PC-3 (cell line): Measurements from ENCODE around the gene KRT15. TPM values are rescaled to one million over a fixed set of nuclear protein-coding genes. Genes with fewer than 3 reads are reported as not detected.
A peak's percentile ranks its signal among the peaks of the same experiment; 100 is the strongest.

Experiments used
- ATAC-seq: fragments of 200-7000 bp; cut with Tn5 transposase; 2 replicates; pipeline ENCODE4 v1.9.1; 2020; ENCODE audit warnings: mild to moderate bottlenecking, moderate library complexity
- BruUV-seq: library from RNA; stranded (reverse); fragments of 400-500 nt; replicated peaks from 2 replicates; lab custom pipeline; 2021; lab: Mats Ljungman, UMichigan
- CTCF ChIA-PET: fragments of 300-600 bp; sonication (Branson Sonifier 250); formaldehyde crosslinking; loops from one replicate; lab custom pipeline; 2022; ENCODE audit warnings: antibody characterized with exemption; lab: Charles Lee
- POLR2A ChIA-PET: fragments of 300-600 bp; sonication (Branson Sonifier 250); formaldehyde crosslinking; loops from one replicate; lab custom pipeline; 2022; ENCODE audit warnings: antibody characterized with exemption; ENCODE audit not compliant: unreplicated experiment; lab: Charles Lee
- DNase-seq: peaks from one replicate; pipeline ENCODE4 v3.0.0-alpha.2; 2015
- H2AFZ ChIP-seq: fragments of 300-600 bp; sonication (generic); 2 replicates; pipeline ENCODE4 v1.6.0; 2016; ENCODE audit warnings: antibody characterized with exemption, low read length
- H3F3A ChIP-seq: fragments of 300-600 bp; sonication (generic); one replicate; pipeline ENCODE4 v1.6.0; 2017; ENCODE audit warnings: antibody characterized with exemption, low read length, control low read depth, mild to moderate bottlenecking; ENCODE audit not compliant: unreplicated experiment
- H3K27ac ChIP-seq: fragments of 300-600 bp; sonication (generic); 2 replicates; pipeline ENCODE4 v1.5.1; 2016; ENCODE audit warnings: mild to moderate bottlenecking, low read length
- H3K27me3 ChIP-seq: fragments of 300-600 bp; sonication (generic); 2 replicates; pipeline ENCODE4 v1.6.1; 2016; ENCODE audit warnings: low read length, mixed read lengths
- H3K36me3 ChIP-seq: fragments of 300-600 bp; sonication (generic); 2 replicates; pipeline ENCODE4 v1.6.1; 2016; ENCODE audit warnings: low read depth, mixed run types, low read length, mixed read lengths
- H3K4me1 ChIP-seq: fragments of 300-600 bp; sonication (generic); 2 replicates; pipeline ENCODE4 v1.5.1; 2016; ENCODE audit warnings: low read length; ENCODE audit not compliant: insufficient read depth
- H3K4me2 ChIP-seq: fragments of 300-600 bp; sonication (generic); 2 replicates; pipeline ENCODE4 v1.6.0; 2016; ENCODE audit warnings: low read length
- H3K4me3 ChIP-seq: fragments of 300-600 bp; sonication (generic); 2 replicates; pipeline ENCODE4 v1.5.1; 2016; ENCODE audit warnings: mild to moderate bottlenecking, low read length, mixed read lengths
- H3K79me2 ChIP-seq: fragments of 300-600 bp; sonication (generic); 2 replicates; pipeline ENCODE4 v1.6.1; 2017; ENCODE audit warnings: low read length, mixed read lengths
- H3K9ac ChIP-seq: fragments of 300-600 bp; sonication (generic); 2 replicates; pipeline ENCODE4 v1.6.0; 2016; ENCODE audit warnings: mild to moderate bottlenecking, low read length
- H3K9me2 ChIP-seq: fragments of 300-600 bp; sonication (generic); replicated peaks from 2 replicates; pipeline ENCODE4 v1.6.1; 2016; ENCODE audit warnings: mixed run types, low read length, mixed read lengths
- H3K9me3 ChIP-seq: fragments of 300-600 bp; sonication (generic); 2 replicates; pipeline ENCODE4 v1.6.1; 2016; ENCODE audit warnings: low read length, mixed read lengths
- H4K20me1 ChIP-seq: fragments of 300-600 bp; sonication (generic); 2 replicates; pipeline ENCODE4 v1.6.1; 2016; ENCODE audit warnings: low read length, mixed read lengths
- EZH2 ChIP-seq: fragments of 300-600 bp; sonication (generic); IDR thresholded peaks from one replicate; pipeline ENCODE4 v1.6.1; 2017; ENCODE audit warnings: antibody characterized with exemption, mild to moderate bottlenecking, low read length; ENCODE audit not compliant: unreplicated experiment
- EZH2phosphoT487 ChIP-seq: fragments of 300-600 bp; sonication (generic); IDR thresholded peaks from 2 replicates; pipeline ENCODE4 v1.6.1; 2018; ENCODE audit warnings: mild to moderate bottlenecking, antibody characterized with exemption, low read length, borderline replicate concordance
- intact Hi-C: fragments of 100-400 bp; cut with micrococcal nuclease; formaldehyde crosslinking; loops from 2 replicates; pipeline ENCODE4 v1.9.0; 2023
- total RNA-seq: library from RNA; depleted of rRNA; stranded (reverse); fragments of >200 nt; gene quantifications from 2 replicates; pipeline ENCODE4 v1.2.3, GENCODE V29; 2014
- TF ChIP-seq, protein P1 (sequence below): fragments of 300-600 bp; sonication (generic); conservative IDR thresholded peaks from 2 replicates; pipeline ENCODE4 v1.5.1; 2017; ENCODE audit warnings: antibody characterized with exemption, low read depth, mild to moderate bottlenecking, low read length

KRT15 gene
- total RNA-seq, 1 experiment from 2014 or later, result 121 TPM

DNA sequence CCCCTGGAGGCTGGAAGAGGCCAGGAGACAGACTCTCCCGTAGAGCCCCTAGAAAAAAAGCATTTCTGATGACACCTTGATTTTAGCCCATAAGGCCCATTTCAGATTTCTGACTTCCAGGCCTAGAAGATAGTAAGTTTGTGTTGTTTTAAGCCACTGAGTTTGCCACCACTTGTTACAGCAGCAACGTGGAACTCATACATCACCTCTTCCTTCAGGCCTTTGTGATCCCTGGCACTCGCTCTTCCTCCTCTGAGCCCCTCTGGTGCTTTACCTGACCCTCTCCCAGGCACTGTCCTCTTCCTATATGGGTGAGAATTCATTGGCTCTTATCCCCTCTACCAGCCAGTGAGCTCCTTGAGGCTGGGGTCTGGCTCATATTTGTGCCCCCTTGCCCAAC lies 28.1 kb upstream of the KRT15 start:
- H3K4me2 ChIP-seq, result peak overlapping the region; percentile 66
- H2AFZ ChIP-seq, result no peak overlapping the region
- BruUV-seq, result no TSS peak
- no peaks in the 10 kb centered on the region for H3K79me2 ChIP-seq
- no peaks in the 10 kb centered on the region for H3K9me2 ChIP-seq
- H3K9me3 ChIP-seq, result no peaks in the 10 kb centered on the region
- no peaks in the 10 kb centered on the region for H3F3A ChIP-seq
- ChIA-PET POLR2A (interaction anchor here (0.6 kb wide), 1 partner anchor 645 kb away, joined by 4 read pairs; no protein-coding TSS in a partner anchor), CTCF (no interaction called here)
- H3K4me1 ChIP-seq, result peaks cover 52% of the 10 kb centered on the region
- peak overlapping the region; percentile 91 for H3K9ac ChIP-seq
- peak overlapping the region; percentile 36; the same call in 1 of the 2 replicates for H3K4me3 ChIP-seq
- no peaks in the 10 kb centered on the region for H3K27me3 ChIP-seq
- peak overlapping the region; percentile 98 for H3K27ac ChIP-seq
- ATAC-seq, result no peak
- no peaks in the 10 kb centered on the region for H4K20me1 ChIP-seq
- TF ChIP-seq, protein P1, sequence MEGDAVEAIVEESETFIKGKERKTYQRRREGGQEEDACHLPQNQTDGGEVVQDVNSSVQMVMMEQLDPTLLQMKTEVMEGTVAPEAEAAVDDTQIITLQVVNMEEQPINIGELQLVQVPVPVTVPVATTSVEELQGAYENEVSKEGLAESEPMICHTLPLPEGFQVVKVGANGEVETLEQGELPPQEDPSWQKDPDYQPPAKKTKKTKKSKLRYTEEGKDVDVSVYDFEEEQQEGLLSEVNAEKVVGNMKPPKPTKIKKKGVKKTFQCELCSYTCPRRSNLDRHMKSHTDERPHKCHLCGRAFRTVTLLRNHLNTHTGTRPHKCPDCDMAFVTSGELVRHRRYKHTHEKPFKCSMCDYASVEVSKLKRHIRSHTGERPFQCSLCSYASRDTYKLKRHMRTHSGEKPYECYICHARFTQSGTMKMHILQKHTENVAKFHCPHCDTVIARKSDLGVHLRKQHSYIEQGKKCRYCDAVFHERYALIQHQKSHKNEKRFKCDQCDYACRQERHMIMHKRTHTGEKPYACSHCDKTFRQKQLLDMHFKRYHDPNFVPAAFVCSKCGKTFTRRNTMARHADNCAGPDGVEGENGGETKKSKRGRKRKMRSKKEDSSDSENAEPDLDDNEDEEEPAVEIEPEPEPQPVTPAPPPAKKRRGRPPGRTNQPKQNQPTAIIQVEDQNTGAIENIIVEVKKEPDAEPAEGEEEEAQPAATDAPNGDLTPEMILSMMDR, result no peak
- no peak for TF ChIP-seq EZH2
- no peak for TF ChIP-seq EZH2phosphoT487
- no peak for DNase-seq
- intact Hi-C loops, result loop anchor here (5.0 to 10.0 kb wide), 2 partner anchors 225 to 742 kb away; no protein-coding TSS in a partner anchor
- H3K36me3 ChIP-seq, result no peaks in the 10 kb centered on the region

DNA sequence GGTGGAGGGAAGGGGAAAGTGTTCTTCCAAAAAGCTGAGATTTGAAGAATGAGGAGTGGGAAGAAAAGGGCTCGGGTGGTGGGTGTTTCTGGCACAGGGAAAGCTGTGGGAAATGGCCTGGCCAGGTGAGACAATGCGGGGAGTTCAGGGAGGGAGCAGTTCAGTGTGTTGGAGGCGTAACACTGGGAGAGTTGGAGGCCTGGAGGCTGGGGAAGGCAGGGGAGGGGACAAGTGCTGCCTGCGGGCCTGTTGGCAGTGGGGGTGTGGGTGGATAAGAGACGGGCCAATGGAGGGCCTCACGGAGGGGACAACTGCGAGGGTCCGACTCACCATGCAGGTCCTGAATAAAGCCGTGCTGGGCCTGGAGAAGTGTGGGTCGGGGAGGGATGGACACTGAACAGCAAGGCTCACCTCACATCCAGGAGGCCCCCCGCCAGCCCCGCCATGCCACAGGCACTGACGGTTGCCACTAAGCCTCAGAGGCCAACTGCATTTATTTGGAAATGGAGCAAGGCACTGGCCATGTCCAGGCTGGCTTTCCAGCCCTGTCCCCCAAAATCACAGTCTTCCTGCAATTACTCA lies 27.2 kb upstream of the KRT15 start:
- no peaks in the 10 kb centered on the region for H4K20me1 ChIP-seq
- intact Hi-C loops, result loop anchor here (5.0 to 10.0 kb wide), 2 partner anchors 224 to 741 kb away; no protein-coding TSS in a partner anchor
- no peak overlapping the region for H3K4me3 ChIP-seq
- DNase-seq (no peak), ATAC-seq (no peak)
- no peaks in the 10 kb centered on the region for H3K9me3 ChIP-seq
- no peak overlapping the region for H3K27ac ChIP-seq
- no peak overlapping the region for H3K9ac ChIP-seq
- H3K4me2 ChIP-seq, result no peak overlapping the region
- CTCF ChIA-PET, result no interaction called here
- no peaks in the 10 kb centered on the region for H3K36me3 ChIP-seq
- no peaks in the 10 kb centered on the region for H3K9me2 ChIP-seq
- H3F3A ChIP-seq, result no peaks in the 10 kb centered on the region
- POLR2A ChIA-PET, result no interaction called here
- H2AFZ ChIP-seq, result no peak overlapping the region
- BruUV-seq, result no TSS peak
- H3K79me2 ChIP-seq, result no peaks in the 10 kb centered on the region
- no peaks in the 10 kb centered on the region for H3K27me3 ChIP-seq
- peaks cover 61% of the 10 kb centered on the region for H3K4me1 ChIP-seq
- TF ChIP-seq EZH2 (no peak), EZH2phosphoT487 (no peak)
- TF ChIP-seq, protein P1, result no peak

DNA sequence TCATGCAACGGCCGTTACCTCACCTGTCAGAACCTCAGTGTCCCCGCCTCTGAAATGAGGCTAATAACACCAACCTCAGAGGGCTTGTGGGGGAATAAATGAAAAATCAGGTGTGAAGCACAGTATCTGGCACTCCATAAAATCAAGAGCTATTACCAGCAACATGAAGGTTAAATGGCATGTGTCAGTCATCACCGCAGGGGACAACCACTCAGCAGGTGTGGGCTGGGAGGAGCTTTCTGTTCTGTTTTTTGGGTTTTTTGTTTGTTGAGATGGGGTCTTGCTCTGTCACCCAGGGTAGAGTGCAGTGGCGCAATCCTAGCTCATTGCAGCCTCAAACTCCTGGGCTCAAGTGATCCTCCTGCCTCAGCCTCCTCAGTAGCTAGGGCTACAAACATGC lies 26.2 kb upstream of the KRT15 start:
- Histone ChIP-seq H3K4me2 (no peak overlapping the region), H2AFZ (no peak overlapping the region), H3K9me2 (no peaks in the 10 kb centered on the region), H3K9ac (no peak overlapping the region), H4K20me1 (no peaks in the 10 kb centered on the region), H3K9me3 (no peaks in the 10 kb centered on the region), H3K4me1 (peaks cover 62% of the 10 kb centered on the region), H3F3A (no peaks in the 10 kb centered on the region), H3K79me2 (0 out of 2 replicates have a peak, but pooled peaks cover 5% of the 10 kb centered on the region), H3K4me3 (no peak overlapping the region), H3K27me3 (no peaks in the 10 kb centered on the region), H3K27ac (peak overlapping the region; percentile 18; the same call in 1 of the 2 replicates), H3K36me3 (no peaks in the 10 kb centered on the region)
- ChIA-PET CTCF (no interaction called here), POLR2A (no interaction called here)
- intact Hi-C loops, result loop anchor here (5.0 to 10.0 kb wide), 2 partner anchors 223 to 740 kb away; no protein-coding TSS in a partner anchor
- ATAC-seq (no peak), DNase-seq (no peak)
- no peak for TF ChIP-seq EZH2phosphoT487
- no peak for TF ChIP-seq EZH2
- TF ChIP-seq, protein P1, result no peak
- BruUV-seq, result no TSS peak
